ENCODE measurements around the gene PFKM.

The PFKM gene

GRCh38 chr12:48125985-48126384 lies 6.8 kb downstream of the PFKM start:
- Histone ChIP-seq H3K27me3 (replicated peaks) (no peaks in the 10 kb centered on the region), H3K27ac (no peak overlapping the region), H3K4me3 (ENCODE audit: low read depth, low read length) (no peak overlapping the region), H3K36me3 (replicated peaks) (peaks cover 27% of the 10 kb centered on the region)
- in situ Hi-C loops (cut with HindIII; ENCODE audit: low pct_ligation_motif_present, low sequenced_read_pairs): no loop called here
- no peak for TF ChIP-seq CTCF (IDR thresholded peaks at IDR 0.05; ENCODE audit: low read depth, low read length, missing control alignments)
- no peak for DNase-seq

DNA sequence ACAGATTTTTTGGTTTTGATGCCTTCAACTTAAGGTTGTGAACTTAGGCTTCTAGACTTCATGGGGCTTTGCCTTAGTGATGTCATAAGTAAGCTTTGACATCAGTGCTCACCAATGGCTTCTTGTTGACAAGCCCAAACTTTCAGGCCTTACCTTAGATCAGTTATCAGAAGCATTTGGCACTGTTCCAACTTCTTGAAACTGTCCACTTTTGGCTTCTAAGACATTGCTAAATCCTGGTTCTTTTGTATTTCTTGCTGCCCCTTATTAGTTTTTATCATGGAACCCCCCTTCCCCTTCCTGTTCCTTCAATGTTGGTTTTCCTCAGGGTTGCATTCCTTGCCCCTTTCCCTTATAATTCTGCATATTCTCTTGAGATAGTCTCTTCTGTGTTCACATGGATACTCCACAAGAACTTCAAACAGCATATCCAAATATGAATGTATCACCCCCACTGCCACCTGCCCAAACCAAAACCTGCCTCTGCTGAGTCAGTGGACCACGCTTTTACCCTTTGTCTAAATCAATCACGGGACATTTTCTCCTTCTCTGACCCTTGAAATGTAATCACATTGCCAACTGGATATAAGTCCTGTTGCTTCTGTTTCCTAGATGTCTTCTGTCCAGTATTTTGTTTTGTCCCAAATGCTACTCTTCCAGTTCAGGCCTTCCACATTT lies 7.9 kb downstream of the PFKM start:
- in situ Hi-C loops (cut with HindIII; ENCODE audit: low pct_ligation_motif_present, low sequenced_read_pairs): no loop called here

GRCh38 chr12:48128800-48129199 lies 9.6 kb downstream of the PFKM start:
- H3K36me3 ChIP-seq (replicated peaks): peaks cover 41% of the 10 kb centered on the region
- DNase-seq: no peak
- in situ Hi-C loops (cut with HindIII; ENCODE audit: low pct_ligation_motif_present, low sequenced_read_pairs): no loop called here
- H3K27me3 ChIP-seq (replicated peaks): no peaks in the 10 kb centered on the region
- no peak overlapping the region for H3K27ac ChIP-seq
- no peak for TF ChIP-seq CTCF (IDR thresholded peaks at IDR 0.05; ENCODE audit: low read depth, low read length, missing control alignments)
- no peak overlapping the region for H3K4me3 ChIP-seq (ENCODE audit: low read depth, low read length)

More for the DNA sequence above, 7.9 kb downstream of the PFKM start:
- Histone ChIP-seq H3K4me3 (ENCODE audit: low read depth, low read length) (no peak overlapping the region), H3K27ac (no peak overlapping the region), H3K36me3 (replicated peaks) (peaks cover 33% of the 10 kb centered on the region), H3K27me3 (replicated peaks) (no peaks in the 10 kb centered on the region)
- DNase-seq: no peak
- no peak for TF ChIP-seq CTCF (IDR thresholded peaks at IDR 0.05; ENCODE audit: low read depth, low read length, missing control alignments)

DNA sequence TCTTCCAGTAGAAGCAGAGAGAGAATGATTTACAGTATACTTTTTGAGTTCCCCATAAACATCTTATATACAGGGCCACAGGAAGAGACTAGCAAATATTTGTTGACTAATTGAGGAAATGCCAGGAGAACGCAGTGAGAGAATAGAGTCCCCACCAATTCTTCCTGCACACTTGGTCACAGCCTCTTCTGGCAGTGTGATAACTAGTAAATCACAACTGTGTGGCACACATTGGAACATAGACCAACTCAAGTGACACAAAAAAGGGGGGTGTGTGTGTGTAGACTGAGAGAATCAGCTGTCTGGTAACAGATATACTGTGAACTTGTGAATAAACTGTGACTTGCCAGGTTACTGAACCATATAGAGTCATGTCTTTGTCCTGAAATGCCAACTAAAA lies 10.2 kb downstream of the PFKM start:
- Histone ChIP-seq H3K27me3 (replicated peaks) (no peaks in the 10 kb centered on the region), H3K4me3 (ENCODE audit: low read depth, low read length) (no peak overlapping the region), H3K36me3 (replicated peaks) (peaks cover 43% of the 10 kb centered on the region), H3K27ac (no peak overlapping the region)
- in situ Hi-C loops (cut with HindIII; ENCODE audit: low pct_ligation_motif_present, low sequenced_read_pairs): no loop called here
- DNase-seq: no peak
- no peak for TF ChIP-seq CTCF (IDR thresholded peaks at IDR 0.05; ENCODE audit: low read depth, low read length, missing control alignments)

- Histone ChIP-seq H3K4me3 (ENCODE audit: low read depth, low read length) (no peak overlapping the region), H3K27ac (no peak overlapping the region), H3K36me3 (replicated peaks) (peaks cover 48% of the 10 kb centered on the region), H3K27me3 (replicated peaks) (no peaks in the 10 kb centered on the region)
- TF ChIP-seq CTCF (IDR thresholded peaks at IDR 0.05; ENCODE audit: low read depth, low read length, missing control alignments): no peak
- no peak for DNase-seq
- in situ Hi-C loops (cut with HindIII; ENCODE audit: low pct_ligation_motif_present, low sequenced_read_pairs): no loop called here
Measured at GRCh38 chr12:48131517-48131916, 12.4 kb downstream of the PFKM start.

DNA sequence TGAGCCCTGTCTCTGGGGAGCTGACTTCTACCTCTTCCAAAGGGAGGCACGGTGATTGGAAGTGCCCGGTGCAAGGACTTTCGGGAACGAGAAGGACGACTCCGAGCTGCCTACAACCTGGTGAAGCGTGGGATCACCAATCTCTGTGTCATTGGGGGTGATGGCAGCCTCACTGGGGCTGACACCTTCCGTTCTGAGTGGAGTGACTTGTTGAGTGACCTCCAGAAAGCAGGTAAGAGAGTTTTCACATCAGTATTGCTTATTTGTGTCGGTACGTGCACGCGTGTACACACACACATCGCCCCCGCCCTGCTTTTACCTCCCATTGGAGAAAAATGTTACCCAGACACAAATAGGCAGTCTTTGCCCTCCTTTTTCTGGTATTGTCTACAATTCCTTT lies 13.7 kb downstream of the PFKM start:
- no peak for DNase-seq
- Histone ChIP-seq H3K36me3 (replicated peaks) (peaks cover 52% of the 10 kb centered on the region), H3K27ac (no peak overlapping the region), H3K4me3 (ENCODE audit: low read depth, low read length) (no peak overlapping the region), H3K27me3 (replicated peaks) (no peaks in the 10 kb centered on the region)
- in situ Hi-C loops (cut with HindIII; ENCODE audit: low pct_ligation_motif_present, low sequenced_read_pairs): no loop called here
- no peak for TF ChIP-seq CTCF (IDR thresholded peaks at IDR 0.05; ENCODE audit: low read depth, low read length, missing control alignments)

Measured in brain microvascular endothelial cell (primary cell).